Heart left ventricle (tissue), 16 donors: ENCODE measurements around the gene RNASE13. TPM values are rescaled to one million over a fixed set of nuclear protein-coding genes. Genes with fewer than 3 reads are reported as not detected.

Experiments used
- ATAC-seq, 4 donors: fragments of 200-7000 bp; cut with Tn5 transposase; one replicate each; pipeline ENCODE4 v1.9.1; 2020 to 2022; ENCODE audit warnings: moderate library complexity in 4 of 4, mild to moderate bottlenecking in 3 of 4, moderate number of reproducible peaks in 1 of 4
- DNase-seq, 5 donors: peaks; one replicate each; pipeline ENCODE4 v3.0.0-alpha.2; 2020
- H3K27ac ChIP-seq, 12 donors: fragments of 200-600 bp; sonication (generic) in 4 of 12; one replicate each; pipeline versions ENCODE4 v1.5.0 to v1.8.0; 2016 to 2022; ENCODE audit warnings: mild to moderate bottlenecking in 2 of 12
- H3K27me3 ChIP-seq, 9 donors: fragments of 200-600 bp; sonication (generic) in 2 of 9; one replicate each; pipeline versions ENCODE4 v1.5.1 to v1.8.0; 2016 to 2022; ENCODE audit warnings: mild to moderate bottlenecking in 3 of 9
- H3K36me3 ChIP-seq, 9 donors: fragments of 200-600 bp; sonication (generic) in 2 of 9; one replicate each; pipeline versions ENCODE4 v1.5.0 to v1.8.0; 2018 to 2022; ENCODE audit warnings: mild to moderate bottlenecking in 2 of 9
- H3K4me1 ChIP-seq, 12 donors: fragments of 200-600 bp; sonication (generic) in 4 of 12; one replicate each; pipeline versions ENCODE4 v1.5.0 to v1.8.0; 2016 to 2022; ENCODE audit warnings: mild to moderate bottlenecking in 3 of 12
- H3K4me3 ChIP-seq, 12 donors: fragments of 200-600 bp; sonication (generic) in 4 of 12; one replicate each; pipeline versions ENCODE4 v1.5.0 to v1.8.0; 2017 to 2022; ENCODE audit warnings: mild to moderate bottlenecking in 9 of 12, moderate library complexity in 4 of 12
- H3K9me3 ChIP-seq, 12 donors: fragments of 200-600 bp; sonication (generic) in 4 of 12; one replicate each; pipeline versions ENCODE4 v1.5.0 to v1.8.0; 2016 to 2022; ENCODE audit warnings: mild to moderate bottlenecking in 1 of 12
- POLR2A ChIP-seq, 2 donors: fragments of 450-650 bp; IDR thresholded peaks; one replicate each; pipeline ENCODE4 v1.6.1; 2017; ENCODE audit warnings: antibody characterized with exemption in 2 of 2, mild to moderate bottlenecking in 2 of 2, moderate library complexity in 2 of 2
- WGBS, 4 donors: extraction: QIAGEN DNeasy Blood & Tissue Kit in 2 of 4; methylation state at CpG; one replicate each; pipeline versions ENCODE4 v1.1.5 to v1.1.7; 2013 to 2018; 5-methylcytosine and 5-hydroxymethylcytosine counted together
- intact Hi-C, 10 donors: fragments of 100-400 bp; cut with DNase I; formaldehyde crosslinking; loops; one replicate each; pipeline versions ENCODE4 v1.11.1 to v1.14.2; 2022
- polyA plus RNA-seq, 2 donors: library from polyadenylated mRNA; stranded (reverse); fragments of 200-250 nt; gene quantifications; one replicate each; pipeline ENCODE4 v1.2.3, GENCODE V29; 2013
- total RNA-seq, 9 donors: library from RNA; depleted of rRNA in 2 of 9; stranded (reverse); fragments of >200 nt in 2 of 9; fragmentation: NEBNext Ultra II Directional in 3 of 9; extraction: Animal tissue kit (Norgen Biotek cat#: 25700) in 3 of 9; gene quantifications; one replicate each; pipeline versions ENCODE4 v1.1.0 to v1.2.4, GENCODE V29; 2016 to 2023
- TF ChIP-seq, protein P1 (sequence below), 12 donors: fragments of 200-600 bp; sonication (generic) in 4 of 12; IDR thresholded peaks; one replicate each; pipeline versions ENCODE4 v1.5.0 to v1.8.0; 2018 to 2022; ENCODE audit warnings: antibody characterized with exemption in 12 of 12, mild to moderate bottlenecking in 5 of 12
- donor health status: ischemic (EF 13 %, LVEDD 7.1; RV severe dilation, severe dysfunction).
- donor health status: healthy with polysubstance abuse.
- donor health status: DM: no; HTN: yes; CAD: no.
- donor health status: DM: no; HTN: no; CAD: no.
- donor health status: ischemic (EF 25% LVEDD 6.9; RV normal size, moderate dysfunction).
- donor health status: ischemic (EF 25% LVEDD 5.7; RV mildly dilated, moderate dysfunction).
- donor health status: healthy.
- donor health status: DM: yes; HTN: yes; CAD: no.
- donor health status: ischemic (EF 35%, LVEDD 5.7; RV mildly dilated, moderate dysfunction).
- donor health status: nonischemic (EF 11% LVEDD 7.7; RV severe dilation, severe dysfunction).
- donor health status: DM: yes; HTN: yes; CAD: no.
- donor health status: PGD.
- donor health status: ischemic (EF 29% LVEDD 5.4; RV normal size, mild dysfunction).
- donor health status: nonischemic (EF 23%, LVEDD 6.1; RV moderate dilation, normal function).

RNASE13 gene
- total and polyA plus RNA-seq, 11 donors: not detected

DNA sequence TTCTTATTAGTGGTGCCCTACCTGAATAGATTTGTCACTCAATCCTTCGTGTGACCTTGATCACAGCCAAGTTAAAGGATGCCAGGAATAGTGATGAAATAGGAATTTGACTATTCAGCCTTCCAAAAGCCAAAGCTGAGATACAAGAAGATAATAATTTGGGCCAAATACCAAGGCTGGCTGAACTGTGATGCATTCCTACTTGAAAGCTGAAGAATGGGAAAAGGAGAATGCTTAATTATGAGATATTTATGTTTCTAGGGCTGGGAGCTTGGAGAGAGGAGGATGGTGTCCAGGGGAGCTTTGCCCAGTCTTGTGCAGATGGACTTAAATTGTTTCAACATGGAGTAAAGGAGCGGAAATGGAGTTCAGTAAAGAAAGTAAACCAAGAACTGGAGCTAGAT lies 12.8 kb upstream of the RNASE13 start:
- Histone ChIP-seq H3K27ac (no peak overlapping the region), H3K9me3 (no peaks in the 10 kb centered on the region), H3K4me1 (peaks cover 4 to 40% (median 21%) of the 10 kb centered on the region in 12 donors), H3K4me3 (no peak overlapping the region), H3K27me3 (no peaks in the 10 kb centered on the region), H3K36me3 (no peaks in the 10 kb centered on the region)
- 43 to 84% (median 64%) methylated on average over 2 of the region's 2 CpGs for WGBS, 4 donors
- intact Hi-C loops: loop anchor here in 5 of 10 donors (5.0 to 10.0 kb wide), 3 partner anchors 180 to 353 kb away; no protein-coding TSS in a partner anchor
- ATAC-seq: no peak
- no peak for DNase-seq
- TF ChIP-seq, protein P1, sequence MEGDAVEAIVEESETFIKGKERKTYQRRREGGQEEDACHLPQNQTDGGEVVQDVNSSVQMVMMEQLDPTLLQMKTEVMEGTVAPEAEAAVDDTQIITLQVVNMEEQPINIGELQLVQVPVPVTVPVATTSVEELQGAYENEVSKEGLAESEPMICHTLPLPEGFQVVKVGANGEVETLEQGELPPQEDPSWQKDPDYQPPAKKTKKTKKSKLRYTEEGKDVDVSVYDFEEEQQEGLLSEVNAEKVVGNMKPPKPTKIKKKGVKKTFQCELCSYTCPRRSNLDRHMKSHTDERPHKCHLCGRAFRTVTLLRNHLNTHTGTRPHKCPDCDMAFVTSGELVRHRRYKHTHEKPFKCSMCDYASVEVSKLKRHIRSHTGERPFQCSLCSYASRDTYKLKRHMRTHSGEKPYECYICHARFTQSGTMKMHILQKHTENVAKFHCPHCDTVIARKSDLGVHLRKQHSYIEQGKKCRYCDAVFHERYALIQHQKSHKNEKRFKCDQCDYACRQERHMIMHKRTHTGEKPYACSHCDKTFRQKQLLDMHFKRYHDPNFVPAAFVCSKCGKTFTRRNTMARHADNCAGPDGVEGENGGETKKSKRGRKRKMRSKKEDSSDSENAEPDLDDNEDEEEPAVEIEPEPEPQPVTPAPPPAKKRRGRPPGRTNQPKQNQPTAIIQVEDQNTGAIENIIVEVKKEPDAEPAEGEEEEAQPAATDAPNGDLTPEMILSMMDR (IDR thresholded peaks at IDR 0.05): no peak
- no peak for TF ChIP-seq POLR2A (IDR thresholded peaks at IDR 0.05)

DNA sequence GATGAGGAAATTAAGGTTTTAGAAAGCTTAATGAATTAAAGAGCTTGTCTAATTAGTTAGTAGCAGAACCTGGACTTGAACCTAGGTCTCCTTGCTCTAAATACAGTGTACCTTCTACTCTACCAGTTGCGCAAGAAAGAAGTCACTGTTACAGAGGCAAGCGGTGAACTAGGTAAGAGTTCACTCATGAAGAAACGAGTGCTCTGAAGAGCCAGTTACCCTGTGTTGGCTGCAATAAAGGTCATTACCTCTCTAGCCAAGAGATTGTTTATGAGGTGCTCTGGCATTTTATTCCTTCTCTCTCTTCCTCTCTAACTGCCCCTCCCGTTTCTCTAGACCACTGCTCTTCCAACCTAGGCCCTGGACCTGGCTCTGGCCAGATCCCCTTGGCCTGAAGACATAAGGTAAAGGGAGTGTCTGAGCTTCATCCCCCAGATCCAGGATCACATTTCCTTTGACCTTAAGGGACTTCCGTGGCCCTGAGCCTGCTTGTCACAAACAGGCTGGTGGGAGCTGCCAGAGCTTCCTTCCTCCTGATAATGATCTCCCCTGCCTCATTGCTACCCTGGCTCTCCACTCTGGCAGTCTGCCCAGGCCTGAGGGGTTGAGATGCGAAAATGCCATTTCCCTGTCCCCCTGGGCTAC lies 9.5 kb upstream of the RNASE13 start:
- H3K27me3 ChIP-seq: no peaks in the 10 kb centered on the region
- ATAC-seq (peak in 3 of 4 donors; percentile 25 to 49 (median 38)), DNase-seq (peak in 2 of 5 donors; percentile 47 to 54)
- peak overlapping the region in 9 of 12 donors; percentile 7 to 62 (median 38) for H3K27ac ChIP-seq
- WGBS, 4 donors: 28 to 42% (median 31%) methylated on average over 6 of the region's 6 CpGs
- H3K9me3 ChIP-seq: no peaks in the 10 kb centered on the region
- H3K4me3 ChIP-seq: no peak overlapping the region
- TF ChIP-seq, protein P1 (IDR thresholded peaks at IDR 0.05): no peak
- no peak for TF ChIP-seq POLR2A (IDR thresholded peaks at IDR 0.05)
- intact Hi-C loops: loop anchor here in 5 of 10 donors (5.0 to 10.0 kb wide), 5 partner anchors 37 to 362 kb away; partner anchors contain the start of gene RNASE4 (in 1 of the 5)
- peaks cover 5 to 52% (median 30%) of the 10 kb centered on the region in 12 donors for H3K4me1 ChIP-seq
- no peaks in the 10 kb centered on the region for H3K36me3 ChIP-seq

DNA sequence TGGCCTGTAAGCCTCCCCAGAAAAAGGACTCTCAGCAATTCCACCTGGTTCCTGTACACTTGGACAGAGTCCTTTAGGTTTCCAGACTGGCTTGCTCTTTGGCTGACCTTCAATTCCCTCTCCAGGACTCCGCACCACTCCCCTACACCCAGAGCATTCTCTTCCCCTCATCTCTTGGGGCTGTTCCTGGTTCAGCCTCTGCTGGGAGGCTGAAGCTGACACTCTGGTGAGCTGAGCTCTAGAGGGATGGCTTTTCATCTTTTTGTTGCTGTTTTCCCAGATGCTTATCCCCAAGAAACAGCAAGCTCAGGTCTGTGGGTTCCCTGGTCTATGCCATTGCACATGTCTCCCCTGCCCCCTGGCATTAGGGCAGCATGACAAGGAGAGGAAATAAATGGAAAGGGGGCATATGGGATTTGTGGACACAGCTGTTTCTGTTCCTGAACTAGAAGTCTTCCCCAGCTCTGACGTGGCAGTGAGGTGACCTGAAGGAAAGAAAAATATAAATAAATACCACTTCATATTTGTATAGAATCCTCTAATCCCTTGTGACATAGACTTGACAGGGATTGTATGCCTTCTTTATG lies 8.9 kb upstream of the RNASE13 start:
- H3K36me3 ChIP-seq: no peaks in the 10 kb centered on the region
- TF ChIP-seq, protein P1 (IDR thresholded peaks at IDR 0.05): no peak
- TF ChIP-seq POLR2A (IDR thresholded peaks at IDR 0.05): no peak
- DNase-seq (no peak), ATAC-seq (no peak)
- no peak overlapping the region for H3K4me3 ChIP-seq
- WGBS, 4 donors: 22 to 45% (median 28%) methylated on average over 2 of the region's 2 CpGs
- H3K27ac ChIP-seq: peak overlapping the region in 9 of 12 donors; percentile 7 to 62 (median 38)
- no peaks in the 10 kb centered on the region for H3K9me3 ChIP-seq
- H3K4me1 ChIP-seq: peaks cover 5 to 55% (median 31%) of the 10 kb centered on the region in 12 donors
- no peaks in the 10 kb centered on the region for H3K27me3 ChIP-seq
- intact Hi-C loops: loop anchor here in 5 of 10 donors (5.0 to 10.0 kb wide), 5 partner anchors 36 to 361 kb away; partner anchors contain the start of gene RNASE4 (in 1 of the 5)

DNA sequence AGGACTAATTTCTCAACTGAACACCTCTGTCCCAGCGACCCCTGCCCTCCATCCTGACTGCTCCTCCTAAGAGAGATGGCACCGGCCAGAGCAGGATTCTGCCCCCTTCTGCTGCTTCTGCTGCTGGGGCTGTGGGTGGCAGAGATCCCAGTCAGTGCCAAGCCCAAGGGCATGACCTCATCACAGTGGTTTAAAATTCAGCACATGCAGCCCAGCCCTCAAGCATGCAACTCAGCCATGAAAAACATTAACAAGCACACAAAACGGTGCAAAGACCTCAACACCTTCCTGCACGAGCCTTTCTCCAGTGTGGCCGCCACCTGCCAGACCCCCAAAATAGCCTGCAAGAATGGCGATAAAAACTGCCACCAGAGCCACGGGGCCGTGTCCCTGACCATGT lies 8.3 kb upstream of the RNASE13 start:
- intact Hi-C loops: loop anchor here in 5 of 10 donors (5.0 to 10.0 kb wide), 5 partner anchors 36 to 361 kb away; partner anchors contain the start of gene RNASE4 (in 1 of the 5)
- TF ChIP-seq, protein P1 (IDR thresholded peaks at IDR 0.05): no peak
- TF ChIP-seq POLR2A (IDR thresholded peaks at IDR 0.05): no peak
- Histone ChIP-seq H3K4me3 (no peak overlapping the region), H3K27me3 (no peaks in the 10 kb centered on the region), H3K27ac (peak overlapping the region in 2 of 12 donors; percentile 15 to 35), H3K36me3 (no peaks in the 10 kb centered on the region), H3K9me3 (no peaks in the 10 kb centered on the region), H3K4me1 (peaks cover 5 to 60% (median 36%) of the 10 kb centered on the region in 12 donors)
- 42 to 52% (median 45%) methylated on average over 8 of the region's 8 CpGs for WGBS, 4 donors
- DNase-seq: peak in 1 of 5 donors; percentile 42
- ATAC-seq: peak in 1 of 4 donors; percentile 18
